Measurements from ENCODE around the gene OGG1.

Gene OGG1

DNA sequence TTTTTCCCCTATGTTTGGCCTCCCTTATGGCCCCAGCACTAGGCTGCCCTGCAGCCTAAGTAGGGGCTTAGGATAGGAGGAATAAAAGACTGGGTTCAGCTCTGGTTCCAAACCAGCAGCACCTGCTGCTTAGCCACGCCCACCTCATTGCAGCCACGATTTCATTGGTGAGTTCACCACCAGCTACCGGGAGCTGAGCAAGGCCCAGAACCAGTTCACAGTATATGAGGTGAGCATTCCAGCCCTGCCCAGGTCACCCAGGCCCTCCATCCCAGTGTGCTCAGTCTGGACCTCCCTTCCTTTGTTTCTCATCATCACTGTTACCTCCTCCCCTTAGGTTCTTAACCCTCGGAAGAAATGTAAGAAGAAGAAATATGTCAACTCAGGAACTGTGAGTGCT lies 34.6 kb upstream of the OGG1 start:
- H3K27me3 Mint-ChIP-seq (ENCODE audit: low read depth) = peaks cover 15% of the 10 kb centered on the region
- H3K4me1 Mint-ChIP-seq = peaks cover 7% of the 10 kb centered on the region
- no peak overlapping the region for H3K4me3 Mint-ChIP-seq
- H3K9me3 Mint-ChIP-seq = no peaks in the 10 kb centered on the region
- H3K27ac Mint-ChIP-seq = no peak overlapping the region
- TF ChIP-seq, protein P1, sequence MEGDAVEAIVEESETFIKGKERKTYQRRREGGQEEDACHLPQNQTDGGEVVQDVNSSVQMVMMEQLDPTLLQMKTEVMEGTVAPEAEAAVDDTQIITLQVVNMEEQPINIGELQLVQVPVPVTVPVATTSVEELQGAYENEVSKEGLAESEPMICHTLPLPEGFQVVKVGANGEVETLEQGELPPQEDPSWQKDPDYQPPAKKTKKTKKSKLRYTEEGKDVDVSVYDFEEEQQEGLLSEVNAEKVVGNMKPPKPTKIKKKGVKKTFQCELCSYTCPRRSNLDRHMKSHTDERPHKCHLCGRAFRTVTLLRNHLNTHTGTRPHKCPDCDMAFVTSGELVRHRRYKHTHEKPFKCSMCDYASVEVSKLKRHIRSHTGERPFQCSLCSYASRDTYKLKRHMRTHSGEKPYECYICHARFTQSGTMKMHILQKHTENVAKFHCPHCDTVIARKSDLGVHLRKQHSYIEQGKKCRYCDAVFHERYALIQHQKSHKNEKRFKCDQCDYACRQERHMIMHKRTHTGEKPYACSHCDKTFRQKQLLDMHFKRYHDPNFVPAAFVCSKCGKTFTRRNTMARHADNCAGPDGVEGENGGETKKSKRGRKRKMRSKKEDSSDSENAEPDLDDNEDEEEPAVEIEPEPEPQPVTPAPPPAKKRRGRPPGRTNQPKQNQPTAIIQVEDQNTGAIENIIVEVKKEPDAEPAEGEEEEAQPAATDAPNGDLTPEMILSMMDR (IDR thresholded peaks at IDR 0.05; ENCODE audit: unreplicated experiment in 3 of 3) = no peak
- no peaks in the 10 kb centered on the region for H3K36me3 Mint-ChIP-seq (ENCODE audit: low read depth)

DNA sequence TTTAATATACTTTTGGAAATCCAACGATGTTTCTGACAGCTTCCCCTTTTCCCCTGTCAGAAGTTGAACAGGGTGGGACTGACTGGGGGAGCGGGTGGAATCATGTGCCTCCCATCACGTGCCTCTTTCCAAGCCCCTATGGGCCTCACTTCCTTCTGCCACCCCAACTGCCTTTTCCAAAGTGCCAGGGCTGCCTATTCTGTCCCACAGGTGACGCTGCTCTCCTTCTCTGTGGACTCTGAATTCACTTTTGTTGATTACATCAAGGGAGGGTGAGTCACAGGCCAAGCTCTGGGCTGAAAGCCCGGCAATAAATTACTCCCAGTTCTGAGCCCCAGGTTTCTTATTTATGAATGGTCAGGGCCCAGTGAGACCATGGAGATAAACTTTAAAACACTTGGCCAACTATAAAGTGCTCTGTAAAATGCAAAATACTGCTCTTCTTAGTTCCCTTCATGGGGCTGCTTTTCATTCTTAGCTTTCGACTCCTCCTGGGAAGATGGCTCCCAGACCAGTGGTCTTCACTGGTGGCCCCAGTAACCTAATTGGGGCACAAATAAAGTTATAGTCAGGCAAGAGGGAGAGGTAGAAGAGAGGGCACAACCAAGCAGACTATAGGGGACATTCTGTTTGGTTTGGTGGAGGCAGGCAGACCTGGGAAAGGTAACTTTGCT lies 33.9 kb upstream of the OGG1 start:
- TF ChIP-seq, protein P1 (IDR thresholded peaks at IDR 0.05; ENCODE audit: unreplicated experiment in 3 of 3) = peak; percentile 13 to 42 (median 17)
- peaks cover 13% of the 10 kb centered on the region for H3K27me3 Mint-ChIP-seq (ENCODE audit: low read depth)
- H3K36me3 Mint-ChIP-seq (ENCODE audit: low read depth) = no peaks in the 10 kb centered on the region
- peak overlapping the region in 1 of 3 experiments; percentile 36 for H3K27ac Mint-ChIP-seq
- no peak overlapping the region for H3K4me3 Mint-ChIP-seq
- no peaks in the 10 kb centered on the region for H3K9me3 Mint-ChIP-seq
- peaks cover 7% of the 10 kb centered on the region for H3K4me1 Mint-ChIP-seq

GRCh38 chr3:9716801-9717555 lies 32.8 kb upstream of the OGG1 start:
- Mint-ChIP-seq H3K9me3 (no peaks in the 10 kb centered on the region), H3K36me3 (ENCODE audit: low read depth) (no peaks in the 10 kb centered on the region), H3K27ac (no peak overlapping the region), H3K4me1 (peaks cover 7% of the 10 kb centered on the region), H3K4me3 (no peak overlapping the region), H3K27me3 (ENCODE audit: low read depth) (peaks cover 20% of the 10 kb centered on the region)
- TF ChIP-seq, protein P1 (IDR thresholded peaks at IDR 0.05; ENCODE audit: unreplicated experiment in 3 of 3) = no peak

GRCh38 chr3:9717563-9717962 lies 32.2 kb upstream of the OGG1 start:
- Mint-ChIP-seq H3K27ac (no peak overlapping the region), H3K4me1 (peaks cover 7% of the 10 kb centered on the region)

DNA sequence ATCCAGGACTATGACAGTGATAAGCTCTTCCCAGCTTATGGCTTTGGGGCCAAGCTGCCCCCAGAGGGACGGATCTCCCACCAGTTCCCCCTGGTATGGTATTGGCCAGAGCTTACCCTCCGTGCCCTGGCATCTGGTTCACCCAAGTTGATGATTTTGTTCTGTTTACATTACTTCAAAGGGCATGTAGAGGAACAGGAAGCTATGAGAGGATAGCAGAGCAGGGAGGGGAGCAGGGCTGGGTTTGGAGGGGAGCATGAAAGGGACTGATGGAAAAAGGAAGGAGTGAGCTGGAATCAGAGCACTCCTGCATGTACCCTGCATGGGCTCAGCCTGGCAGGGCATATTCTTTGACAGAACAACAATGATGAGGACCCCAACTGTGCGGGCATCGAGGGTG lies 31.6 kb upstream of the OGG1 start:
- Mint-ChIP-seq H3K9me3 (no peaks in the 10 kb centered on the region), H3K4me3 (no peak overlapping the region), H3K27me3 (ENCODE audit: low read depth) (peaks cover 13% of the 10 kb centered on the region), H3K4me1 (peaks cover 7% of the 10 kb centered on the region), H3K27ac (no peak overlapping the region), H3K36me3 (ENCODE audit: low read depth) (no peaks in the 10 kb centered on the region)
- TF ChIP-seq, protein P1 (IDR thresholded peaks at IDR 0.05; ENCODE audit: unreplicated experiment in 3 of 3) = no peak

More at GRCh38 chr3:9717563-9717962, 32.2 kb upstream of the OGG1 start:
- peaks cover 15% of the 10 kb centered on the region for H3K27me3 Mint-ChIP-seq (ENCODE audit: low read depth)
- no peaks in the 10 kb centered on the region for H3K9me3 Mint-ChIP-seq
- TF ChIP-seq, protein P1 (IDR thresholded peaks at IDR 0.05; ENCODE audit: unreplicated experiment in 3 of 3) = no peak
- no peaks in the 10 kb centered on the region for H3K36me3 Mint-ChIP-seq (ENCODE audit: low read depth)
- H3K4me3 Mint-ChIP-seq = no peak overlapping the region

All from nephron (organoid).